GM12874 (cell line): ENCODE results near the gene ZNF512B.

ENCODE experiments used
- CTCF ChIP-seq: IDR thresholded peaks from 2 replicates; pipeline ENCODE4 v1.5.1; 2011; ENCODE audit warnings: low read depth, mild to moderate bottlenecking, control low read depth, low read length, moderate library complexity; ENCODE audit not compliant: insufficient read depth

The ZNF512B gene

GRCh38 chr20:63951398-63952209 is 18.1 kb downstream of the ZNF512B start:
- no peak for TF ChIP-seq CTCF

GRCh38 chr20:63950701-63951397 is 18.9 kb downstream of the ZNF512B start:
- no peak for TF ChIP-seq CTCF

- TF ChIP-seq CTCF, result no peak
Observed at GRCh38 chr20:63947638-63948456, 21.9 kb downstream of the ZNF512B start.

- TF ChIP-seq CTCF, result no peak
Observed at GRCh38 chr20:63946986-63947637, 22.6 kb downstream of the ZNF512B start.

GRCh38 chr20:63945921-63946920 is 23.5 kb downstream of the ZNF512B start:
- TF ChIP-seq CTCF, result no peak

- no peak for TF ChIP-seq CTCF
Observed at GRCh38 chr20:63945031-63945658, 24.6 kb downstream of the ZNF512B start.
